NCI-H510A (cell line): ENCODE data around the gene RPL27.

ENCODE experiments used
- DNase-seq: peaks from one replicate; lab custom pipeline; 2025; lab: John Stamatoyannopoulos, UW

Gene RPL27

GRCh38 chr17:43051969-43052368, 53.8 kb downstream of the RPL27 start:
- DNase-seq, result no peak
